Omental fat pad (tissue), 4 donors: ENCODE results near the gene FBXO9. TPM values are rescaled to one million over a fixed set of nuclear protein-coding genes. Genes with fewer than 3 reads are reported as not detected.

ENCODE experiments used
- ATAC-seq: fragments of 150-250 bp; one replicate; pipeline ENCODE4 v1.9.1; 2016; ENCODE audit warnings: mild to moderate bottlenecking, moderate library complexity; ENCODE audit not compliant: low FRiP score
- DNase-seq: peaks from one replicate; pipeline ENCODE4 v3.0.0-alpha.2; 2019; ENCODE audit warnings: low spot score
- CTCF ChIP-seq, 3 donors: fragments of 450-650 bp; IDR thresholded peaks; one replicate each; pipeline ENCODE4 v1.5.1; 2016 to 2017; ENCODE audit warnings: antibody characterized with exemption in 3 of 3, mild to moderate bottlenecking in 3 of 3, moderate library complexity in 2 of 3
- total RNA-seq, 4 donors: library from RNA; depleted of rRNA; stranded (reverse); fragments of >200 nt; gene quantifications; one replicate each; pipeline ENCODE4 v1.1.0, GENCODE V29; 2016

Gene FBXO9
- total RNA-seq, 4 donors from 2014 or later, result 42.6 to 74.4 (median 58.0) TPM

- no peak for TF ChIP-seq CTCF (IDR thresholded peaks at IDR 0.05)
- no peak for ATAC-seq
- no peak for DNase-seq
Observed at GRCh38 chr6:53130569-53131290, 65.5 kb downstream of the FBXO9 start.

GRCh38 chr6:53133961-53134360, 68.8 kb downstream of the FBXO9 start:
- DNase-seq (no peak), ATAC-seq (no peak)
- TF ChIP-seq CTCF (IDR thresholded peaks at IDR 0.05), result no peak

DNA sequence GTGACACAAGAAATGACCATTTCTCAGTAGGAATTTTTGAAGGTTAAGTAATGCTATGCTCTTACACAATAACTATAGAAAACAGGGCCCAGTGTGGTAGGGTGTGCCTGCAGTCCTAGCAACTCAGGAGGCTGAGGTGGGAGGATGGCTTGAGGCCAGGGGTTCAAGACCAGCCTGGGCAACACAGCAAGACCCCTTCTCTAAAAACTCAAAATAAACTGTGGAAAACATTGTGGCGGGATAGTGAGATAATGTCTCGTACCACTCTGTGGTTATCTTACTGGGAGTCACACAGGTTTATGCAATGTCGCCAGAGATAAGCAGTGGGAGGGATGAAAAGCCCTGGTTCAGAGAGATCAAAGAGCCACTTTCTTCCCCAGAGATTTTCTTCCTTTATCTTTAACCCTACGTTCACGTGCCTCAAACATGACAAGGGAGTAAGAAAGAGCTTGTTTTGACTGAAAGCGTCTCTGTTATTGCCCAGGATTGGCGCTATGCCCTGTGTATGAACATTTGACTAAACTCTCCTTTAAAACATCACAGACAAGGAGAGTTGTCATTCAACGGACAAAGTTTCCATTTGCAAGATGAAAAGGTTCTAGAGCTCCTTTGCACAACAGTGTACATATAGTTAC, 69.5 kb downstream of the FBXO9 start:
- DNase-seq (no peak), ATAC-seq (no peak)
- TF ChIP-seq CTCF (IDR thresholded peaks at IDR 0.05), result no peak

DNA sequence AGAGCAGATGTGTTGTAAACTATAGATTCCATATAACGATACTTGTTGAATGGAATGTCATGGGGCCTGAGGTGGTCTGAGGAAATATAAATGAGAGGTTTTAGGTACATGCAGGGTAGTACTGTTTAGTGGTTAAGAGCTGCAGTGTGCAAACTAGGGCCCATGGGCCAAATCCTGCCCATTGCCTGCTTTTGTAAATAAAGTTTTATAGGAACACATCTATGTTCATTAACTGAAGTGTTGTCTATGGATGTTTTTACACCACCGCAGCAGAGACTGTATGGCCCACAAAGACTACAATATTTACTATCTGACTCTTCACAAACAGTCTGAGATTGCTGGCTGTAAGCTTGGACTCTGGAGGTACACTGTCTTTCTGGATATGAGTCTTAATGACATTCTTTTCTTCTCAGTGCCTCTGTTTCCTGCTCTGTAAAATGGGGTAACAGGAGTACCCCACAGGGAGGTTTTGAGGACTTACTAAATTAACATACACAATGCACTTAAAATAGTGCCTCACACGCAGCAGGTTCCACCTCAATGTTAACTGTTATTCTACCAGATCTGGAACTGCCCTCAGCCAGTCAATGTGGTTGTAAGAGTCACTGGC, 70.9 kb downstream of the FBXO9 start:
- TF ChIP-seq CTCF (IDR thresholded peaks at IDR 0.05), result no peak
- ATAC-seq, result no peak
- DNase-seq, result no peak

- no peak for TF ChIP-seq CTCF (IDR thresholded peaks at IDR 0.05)
- ATAC-seq, result no peak
- DNase-seq, result no peak
Observed at GRCh38 chr6:53139841-53140413, 74.7 kb downstream of the FBXO9 start.

DNA sequence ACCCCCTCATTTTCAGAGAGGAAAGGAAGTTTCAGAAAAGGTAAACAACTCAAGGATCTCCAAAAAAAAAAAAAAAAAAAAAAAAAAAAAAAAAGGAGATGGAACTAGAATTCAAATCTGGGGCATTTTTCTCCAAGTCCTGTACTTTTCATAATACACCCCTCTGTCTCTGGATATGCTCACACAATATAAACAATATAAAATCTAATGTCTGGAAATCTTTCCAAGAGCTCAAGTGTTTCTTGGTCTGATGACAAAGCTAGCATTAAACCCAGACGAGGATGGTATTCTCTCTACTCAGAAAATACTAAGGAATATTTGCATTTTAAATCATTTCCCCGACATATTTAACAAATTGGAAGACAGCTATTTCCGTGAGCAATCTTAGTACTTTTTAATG, 77.6 kb downstream of the FBXO9 start:
- DNase-seq, result no peak
- ATAC-seq, result no peak
- no peak for TF ChIP-seq CTCF (IDR thresholded peaks at IDR 0.05)
